Jurkat, Clone E6-1 (cell line): ENCODE results near the gene DNAH11.
"Not testable (repeated sequence)": the region's sequence is repeated elsewhere in the genome, so short reads cannot be mapped to it uniquely, and the experiment has no call there.

Experiments used
- DNase-seq: peaks from one replicate; pipeline ENCODE4 v3.0.0-alpha.2; 2011; ENCODE audit warnings: low read depth, low spot score
- H3K4me3 ChIP-seq: 2 replicates; pipeline ENCODE4 v1.5.1; 2011; ENCODE audit warnings: mild to moderate bottlenecking, low read length, control low read depth, moderate library complexity

DNAH11 gene

DNA sequence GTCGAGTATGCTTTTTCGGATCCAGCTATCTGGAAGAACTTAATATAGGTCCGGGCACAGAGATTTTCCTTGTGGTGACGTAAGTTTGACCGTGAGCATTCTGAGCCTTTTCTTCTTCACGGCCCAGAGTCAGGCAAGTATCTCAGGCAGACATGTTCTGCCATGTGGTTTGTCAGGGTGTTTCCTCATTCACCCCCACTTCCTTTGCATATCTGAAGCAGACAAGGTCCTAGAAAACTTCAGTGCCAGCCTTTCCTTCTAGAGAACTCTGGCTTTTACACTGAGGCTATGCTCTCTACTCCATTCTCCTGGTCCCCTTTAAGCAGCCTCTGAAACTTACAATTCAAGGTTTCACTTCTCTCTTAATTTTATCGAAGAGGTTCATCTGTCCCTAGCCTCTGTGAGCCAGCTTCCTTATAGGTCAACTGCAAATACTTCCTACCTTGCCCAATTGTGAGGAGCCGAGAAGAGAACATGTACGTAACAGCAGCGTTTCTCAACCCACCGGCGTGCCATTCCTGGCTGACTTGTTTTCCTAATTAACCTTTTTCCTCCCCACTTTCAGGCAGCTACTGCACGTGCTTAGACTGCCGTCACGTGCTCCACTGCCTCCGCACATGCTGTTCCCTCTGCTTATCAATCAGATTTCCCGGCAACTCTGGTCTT is 355.6 kb downstream of the DNAH11 start:
- DNase-seq = peak; percentile 40
- H3K4me3 ChIP-seq = no peak overlapping the region

DNA sequence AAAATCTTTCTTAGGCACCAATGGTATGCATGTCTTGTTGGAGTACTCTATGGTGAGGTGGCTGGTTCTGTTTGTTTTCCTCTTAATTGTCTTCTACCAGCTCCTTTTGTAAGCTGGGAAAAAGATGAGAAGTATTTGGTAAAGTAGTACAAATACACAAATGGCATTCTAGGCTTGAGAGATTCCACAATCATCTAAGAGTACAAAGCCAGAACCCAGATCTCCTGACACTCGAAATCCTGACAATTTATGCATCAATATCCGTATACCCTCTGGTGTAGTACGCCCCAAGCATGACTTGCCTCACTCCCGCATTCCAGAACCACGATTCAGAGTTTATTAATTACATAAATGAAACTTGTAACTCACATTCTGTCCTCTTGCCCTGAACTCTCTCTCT is 359.4 kb downstream of the DNAH11 start:
- DNase-seq = no peak

DNA sequence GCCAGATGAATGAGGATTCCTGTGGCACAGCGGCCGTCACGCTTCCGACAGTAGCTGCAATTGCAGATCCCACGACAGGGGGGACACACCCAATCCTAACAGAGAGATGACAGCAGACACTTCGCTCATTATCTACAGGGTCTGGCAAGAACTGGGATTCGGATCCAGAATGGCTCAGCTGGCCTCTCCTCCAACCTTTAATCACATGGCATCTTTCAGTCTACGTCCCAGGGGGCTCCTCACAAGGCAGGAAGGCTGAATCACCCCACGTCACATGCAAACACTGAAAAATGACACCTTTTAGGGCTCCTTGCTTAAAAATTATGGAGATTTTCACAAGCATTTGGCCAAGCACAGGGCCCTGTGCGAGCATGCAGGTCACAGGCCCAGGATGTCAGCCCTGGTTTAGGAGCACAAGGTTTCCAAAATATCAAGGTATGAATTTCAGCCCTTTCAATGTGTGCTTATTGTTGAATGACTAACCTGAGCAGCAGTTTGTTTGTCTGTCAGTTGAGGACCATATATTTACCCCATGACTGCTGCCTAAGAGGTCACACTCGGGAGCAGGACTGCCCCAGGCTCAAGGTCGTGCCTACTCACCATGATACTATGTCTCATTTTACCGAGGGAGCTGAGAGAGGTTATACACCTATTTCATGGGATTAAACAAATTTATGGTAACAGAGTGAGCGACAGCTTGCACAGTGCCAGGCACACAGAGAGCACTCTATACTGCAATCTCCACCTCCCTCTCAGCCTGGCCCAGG is 360.4 kb downstream of the DNAH11 start:
- H3K4me3 ChIP-seq = no peak overlapping the region
- DNase-seq = no peak

More for the DNA sequence above, 359.4 kb downstream of the DNAH11 start:
- no peak overlapping the region for H3K4me3 ChIP-seq

DNA sequence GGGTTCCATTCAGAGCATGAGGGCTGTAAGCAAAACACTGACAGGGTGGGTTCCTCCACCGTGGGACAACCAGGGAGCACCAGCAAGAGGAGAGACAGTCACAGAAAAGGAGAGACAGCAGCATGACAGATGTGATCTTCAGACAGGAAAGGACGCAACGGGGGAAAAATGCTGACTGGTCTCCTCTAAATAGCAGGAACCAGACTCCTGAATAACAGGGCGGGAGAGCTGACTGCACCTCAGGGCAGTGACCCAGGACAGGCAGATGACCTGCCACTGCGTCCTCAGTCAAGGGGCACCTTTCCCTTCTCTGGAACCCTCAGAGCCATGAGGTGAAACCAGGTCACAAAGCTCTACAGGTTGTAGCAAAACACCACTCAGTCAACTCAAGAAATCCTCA is 365.9 kb downstream of the DNAH11 start:
- no peak for DNase-seq
- no peak overlapping the region for H3K4me3 ChIP-seq

DNA sequence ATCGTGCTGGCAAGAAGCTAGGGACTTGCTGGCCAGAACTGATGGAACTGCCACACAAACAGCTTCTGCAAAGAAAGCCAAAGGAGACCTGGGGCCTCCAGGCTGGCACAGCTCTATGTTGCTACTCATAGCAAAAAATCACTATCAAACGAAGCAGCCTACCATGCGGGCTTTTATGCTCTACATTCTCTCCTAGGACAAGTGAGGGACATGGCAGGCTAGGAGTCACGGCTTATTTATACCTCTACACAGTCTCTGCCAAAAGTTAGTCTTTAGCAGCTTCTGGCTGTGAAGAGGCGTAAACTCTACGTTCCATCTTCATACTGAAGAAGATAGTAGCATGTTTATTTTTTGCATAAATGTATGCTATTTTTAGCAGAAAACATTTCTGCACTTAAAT is 367.4 kb downstream of the DNAH11 start:
- no peak overlapping the region for H3K4me3 ChIP-seq
- no peak for DNase-seq

DNA sequence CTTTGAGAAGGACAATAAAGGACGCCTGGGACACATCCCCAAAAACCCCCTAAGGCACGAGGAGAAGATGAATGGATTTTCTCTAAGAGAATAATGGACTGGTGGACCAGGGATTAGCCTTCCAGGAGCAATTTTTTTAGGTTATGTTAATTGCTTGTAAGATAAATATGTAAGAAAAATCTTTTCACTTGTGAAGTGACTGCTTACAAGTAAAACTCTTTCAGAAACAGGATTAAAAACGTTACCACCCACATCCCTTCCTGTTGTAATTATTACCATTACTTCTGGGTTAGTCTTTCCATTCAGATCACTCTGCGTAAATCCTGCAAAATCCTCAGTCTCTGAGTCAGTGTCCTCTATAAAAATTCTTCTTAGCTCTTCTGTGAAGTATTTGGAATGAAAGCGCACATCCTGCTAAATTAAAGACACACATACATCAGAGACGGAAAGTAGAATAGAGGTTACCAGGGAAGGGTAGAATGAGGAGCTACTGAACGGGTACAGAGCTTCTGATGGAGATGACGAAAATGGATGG is 368.6 kb downstream of the DNAH11 start:
- DNase-seq = no peak
- H3K4me3 ChIP-seq = no peak overlapping the region

DNA sequence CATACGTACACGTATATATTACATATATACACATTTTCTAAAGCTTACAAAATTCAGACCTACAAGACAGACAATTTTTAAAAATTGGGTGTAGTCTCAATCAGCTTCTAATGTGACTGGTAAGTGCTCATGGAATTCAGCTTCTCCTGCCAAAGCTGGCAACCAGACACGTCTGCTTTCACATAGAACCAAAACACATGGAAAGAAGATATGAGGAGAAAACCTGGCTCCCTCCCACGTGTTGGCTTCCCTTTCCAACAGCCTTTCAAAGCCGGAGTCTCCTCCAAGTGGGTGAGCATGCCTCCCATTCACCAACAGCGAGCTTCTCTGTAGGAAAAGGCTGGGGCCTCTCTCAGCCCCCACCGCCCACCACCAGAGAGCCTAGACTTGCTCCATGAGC is 369.5 kb downstream of the DNAH11 start:
- no peak for DNase-seq
- no peak overlapping the region for H3K4me3 ChIP-seq

DNA sequence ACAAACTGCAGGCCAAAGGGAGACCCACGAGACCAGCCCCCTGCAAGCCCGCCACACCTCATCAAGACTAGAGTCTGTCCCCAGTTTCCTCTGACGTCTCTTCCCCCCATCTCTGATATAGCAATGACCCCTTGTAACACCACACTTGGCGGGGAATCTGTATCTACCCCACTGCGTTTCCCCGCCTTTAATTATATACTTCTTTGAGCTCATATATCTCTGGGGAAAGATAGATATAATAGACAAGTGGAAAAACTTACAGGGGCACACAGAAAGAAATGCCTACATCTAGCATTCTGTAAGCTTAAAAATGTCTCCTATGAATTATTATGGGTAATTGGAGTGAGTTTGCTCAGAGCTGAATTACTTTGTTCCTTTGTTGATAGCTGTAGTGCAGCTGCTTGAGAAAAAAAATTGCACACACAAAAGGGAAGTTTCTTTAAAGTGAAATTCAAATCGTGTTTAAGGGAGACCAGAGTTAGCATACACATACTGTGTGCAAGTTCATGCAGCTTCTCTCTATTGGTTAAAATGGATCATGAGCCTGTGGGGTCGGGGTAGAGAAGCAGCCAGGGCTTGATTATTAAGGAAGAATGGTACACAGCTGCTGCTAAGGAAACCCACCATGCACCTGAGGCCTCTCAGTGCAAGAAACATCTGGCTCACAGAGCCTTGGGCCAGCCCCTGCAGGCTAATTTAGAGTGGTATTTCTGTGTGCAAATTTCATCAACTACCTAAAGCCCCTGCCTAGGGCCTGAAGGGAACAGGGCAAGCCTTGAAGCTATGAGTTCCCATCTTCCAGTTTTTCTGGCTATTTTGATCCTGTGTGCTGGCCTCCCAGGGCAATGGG is 370.3 kb downstream of the DNAH11 start:
- DNase-seq = no peak
- H3K4me3 ChIP-seq = no peak overlapping the region

DNA sequence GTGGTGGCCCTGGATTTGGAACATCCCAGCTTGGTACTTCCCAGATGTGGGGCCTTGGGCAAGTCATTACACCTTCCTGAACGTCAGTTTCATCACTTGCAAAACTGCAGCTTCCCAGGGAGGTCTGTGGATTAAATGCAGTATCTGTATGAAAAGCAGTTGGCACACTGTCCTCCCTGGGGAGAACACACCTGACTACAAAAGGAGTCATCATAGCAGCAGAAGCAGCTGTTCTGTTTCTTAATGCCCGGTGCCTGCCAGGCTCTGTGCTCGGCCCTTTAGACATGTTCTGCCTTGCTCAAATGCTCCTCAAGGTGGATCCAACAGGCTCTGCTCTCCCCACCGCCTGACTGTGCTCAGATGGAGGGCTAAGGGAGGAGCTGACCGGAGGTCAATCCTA is 371.8 kb downstream of the DNAH11 start:
- no peak overlapping the region for H3K4me3 ChIP-seq
- DNase-seq = no peak

DNA sequence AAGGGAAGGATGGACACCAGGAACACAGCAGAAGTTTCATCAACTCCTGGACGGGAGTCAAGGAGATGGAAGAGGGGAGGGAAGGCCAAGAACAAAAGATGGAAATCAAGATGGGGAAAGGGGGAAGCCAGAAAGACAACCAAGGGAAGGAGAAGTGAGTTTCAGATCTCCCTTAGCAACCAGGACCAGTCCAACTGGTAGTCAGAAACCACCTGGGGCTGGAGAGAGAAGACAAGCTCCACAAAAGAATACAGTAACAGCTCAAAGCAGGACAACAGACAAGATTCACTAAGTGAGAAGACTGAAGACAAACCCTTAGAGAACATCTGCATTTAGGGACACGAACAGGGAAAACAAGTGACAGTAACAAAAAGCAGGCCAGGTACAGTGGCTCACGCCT is 372.3 kb downstream of the DNAH11 start:
- no peak for DNase-seq
- no peak overlapping the region for H3K4me3 ChIP-seq

DNA sequence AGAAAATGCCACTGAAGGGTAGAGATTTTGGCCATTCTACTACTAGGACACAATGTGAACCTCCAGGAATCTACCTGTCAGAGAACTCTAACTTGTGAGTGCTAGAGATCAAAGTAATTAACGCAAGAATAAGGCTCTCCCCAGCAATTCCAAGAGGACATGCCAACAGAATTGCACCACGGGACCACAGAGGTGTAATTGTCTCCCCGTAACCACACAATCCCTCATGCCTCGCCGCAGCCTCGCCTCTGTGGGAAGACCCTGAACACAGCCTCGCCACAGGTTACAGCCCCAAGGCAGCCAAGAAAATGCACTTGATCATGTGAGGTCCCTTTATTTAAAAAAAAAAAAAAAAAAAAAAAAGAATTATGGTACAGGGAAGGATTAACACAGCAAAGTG is 373.3 kb downstream of the DNAH11 start:
- H3K4me3 ChIP-seq = no peak overlapping the region
- no peak for DNase-seq

DNA sequence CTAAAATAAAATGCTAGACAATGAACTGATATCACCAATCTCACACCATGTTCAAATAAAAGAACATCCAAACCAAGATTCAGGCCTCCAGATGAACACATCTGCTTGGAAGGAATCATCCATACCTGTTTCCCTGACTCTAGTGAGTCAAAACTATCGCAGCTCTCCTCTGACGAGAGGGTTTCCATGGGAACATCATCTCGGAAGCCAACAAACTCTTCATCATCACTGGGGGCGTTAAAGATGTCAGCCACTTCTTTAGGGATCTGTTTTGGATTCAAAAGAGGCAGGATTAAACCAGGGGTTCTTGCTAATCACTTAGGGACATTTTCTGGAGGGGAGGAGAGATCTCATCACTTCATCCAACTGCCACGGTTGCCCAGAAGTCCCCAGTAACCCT is 373.8 kb downstream of the DNAH11 start:
- H3K4me3 ChIP-seq = no peak overlapping the region
- DNase-seq = no peak

DNA sequence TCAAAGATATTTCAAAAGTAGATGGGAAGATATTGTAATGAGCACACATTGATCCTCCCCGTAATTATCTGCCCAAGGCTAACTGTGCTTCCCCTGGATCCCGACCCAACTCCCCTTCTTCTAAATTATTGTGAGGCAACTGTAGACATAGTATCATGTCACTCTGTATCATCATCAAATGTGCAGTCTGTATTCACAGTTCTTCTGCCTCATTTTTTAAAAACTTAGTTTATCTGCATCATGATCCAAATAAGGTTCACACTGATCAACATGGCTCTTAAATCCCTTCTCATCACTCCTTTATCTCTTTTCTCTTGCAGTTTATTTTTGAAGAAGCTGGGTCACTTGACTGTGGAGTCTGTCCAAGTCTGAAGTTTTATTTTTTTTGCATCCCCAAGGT is 375.4 kb downstream of the DNAH11 start:
- H3K4me3 ChIP-seq = no peak overlapping the region
- DNase-seq = no peak

DNA sequence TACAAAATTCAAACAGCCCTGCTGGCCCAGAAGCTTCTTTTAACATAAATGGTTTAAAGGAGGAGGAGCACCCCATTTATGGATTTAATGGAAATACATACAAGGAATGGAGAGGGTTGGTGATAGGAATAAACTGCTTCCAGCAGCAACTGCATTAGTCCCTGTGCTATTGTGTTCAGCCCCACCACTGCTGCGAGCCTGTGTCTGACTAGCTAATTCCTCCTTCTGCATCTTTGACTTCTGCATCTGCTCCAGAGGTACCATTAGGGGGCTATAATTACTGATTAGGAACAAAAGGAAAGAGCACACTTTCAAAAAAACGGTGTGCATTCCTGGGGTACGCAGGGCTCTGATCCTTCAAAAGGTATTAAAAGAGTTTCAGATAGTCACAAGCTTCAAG is 378.1 kb downstream of the DNAH11 start:
- DNase-seq = no peak
- no peak overlapping the region for H3K4me3 ChIP-seq

DNA sequence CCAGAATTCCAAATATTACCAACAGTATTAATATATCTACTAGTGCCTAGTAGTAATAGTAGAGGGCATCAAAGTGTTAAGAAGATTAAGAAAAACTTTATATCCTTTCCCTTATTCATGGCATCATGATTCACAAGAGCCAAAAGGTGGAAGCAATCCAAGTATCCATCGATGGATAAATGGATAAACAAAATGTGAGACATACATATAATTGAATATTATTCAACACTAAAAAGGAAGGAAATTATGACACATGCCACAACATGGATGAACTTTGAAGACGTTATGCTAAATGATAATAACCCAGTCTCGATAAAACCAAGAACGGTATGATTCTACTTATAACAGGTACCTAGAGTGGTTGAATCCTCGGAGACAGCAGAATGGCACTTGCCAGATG is 379.8 kb downstream of the DNAH11 start:
- DNase-seq = no peak
- no peak overlapping the region for H3K4me3 ChIP-seq

DNA sequence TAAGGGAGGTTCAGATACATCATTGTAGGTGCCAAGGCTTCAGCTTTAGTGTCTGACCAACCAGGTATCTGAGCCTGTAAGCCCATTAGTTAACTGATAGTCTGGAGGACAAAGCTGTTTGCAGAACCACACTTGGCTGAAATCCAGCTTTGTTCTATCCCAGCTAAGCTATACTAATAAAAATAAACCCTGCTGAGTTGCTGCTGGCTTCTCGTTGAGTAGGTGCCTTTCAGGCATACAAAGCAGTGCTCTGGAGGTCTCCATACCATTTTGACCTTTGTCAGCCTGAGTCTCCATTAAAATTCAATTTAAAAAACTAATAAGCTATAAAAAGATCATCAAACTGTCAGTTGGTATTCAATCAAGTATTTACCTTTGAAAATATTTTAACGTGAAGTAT is 380.8 kb downstream of the DNAH11 start:
- DNase-seq = no peak
- H3K4me3 ChIP-seq = no peak overlapping the region

DNA sequence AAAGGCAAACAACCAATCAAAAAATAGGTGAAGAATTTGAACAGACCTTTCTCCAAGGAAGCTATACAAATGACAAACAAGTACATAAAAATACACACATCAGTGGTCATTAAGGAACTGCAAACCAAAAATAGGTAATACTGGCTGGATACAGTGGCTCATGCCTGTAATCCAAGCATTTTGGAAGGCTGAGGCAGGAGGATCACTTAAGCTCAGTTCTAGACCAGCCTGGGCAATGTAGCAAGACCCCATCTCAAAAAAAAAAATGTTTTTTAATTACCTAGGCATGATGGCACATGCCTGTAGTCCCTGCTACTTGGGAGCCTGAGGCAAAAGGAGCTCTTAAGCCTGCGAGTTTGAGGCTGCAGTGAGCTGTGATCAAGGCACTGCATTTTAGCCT is 383.6 kb downstream of the DNAH11 start:
- no peak overlapping the region for H3K4me3 ChIP-seq
- DNase-seq = no peak

DNA sequence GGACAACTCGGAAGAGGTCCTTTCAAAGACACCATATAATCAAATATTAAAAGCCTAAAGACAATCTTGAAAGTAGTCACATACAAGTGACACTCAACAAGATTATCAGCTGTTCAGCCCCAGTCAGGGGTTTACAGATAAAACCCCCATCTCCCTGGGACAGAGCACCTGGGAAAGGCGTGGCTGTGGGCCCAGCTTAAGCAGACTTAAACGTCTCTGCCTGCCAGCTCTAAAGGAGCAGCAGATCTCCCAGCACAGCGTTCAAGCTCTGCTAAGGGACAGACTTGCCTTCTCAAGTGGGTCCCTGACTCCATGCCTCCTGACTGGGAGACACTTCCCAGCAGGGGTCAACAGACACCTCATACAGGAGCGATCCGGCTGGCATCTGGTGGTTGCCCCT is 384.9 kb downstream of the DNAH11 start:
- no peak for DNase-seq
- H3K4me3 ChIP-seq = no peak overlapping the region

DNA sequence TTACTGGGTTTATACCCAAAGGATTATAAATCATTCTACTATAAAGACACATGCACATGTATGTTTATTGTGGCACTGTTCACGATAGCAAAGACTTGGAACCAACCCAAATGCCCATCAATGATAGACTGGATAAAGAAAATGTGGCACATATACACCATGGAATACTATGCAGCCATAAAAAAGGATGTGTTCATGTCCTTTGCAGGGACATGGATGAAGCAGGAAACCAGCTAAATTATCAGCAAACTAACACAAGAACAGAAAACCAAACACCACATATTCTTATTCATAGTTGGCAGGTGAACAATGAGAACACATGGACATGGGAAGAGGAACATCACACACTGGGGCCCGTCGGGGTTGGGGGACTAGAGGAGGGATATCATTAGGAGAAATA is 390.5 kb downstream of the DNAH11 start:
- DNase-seq, H3K4me3 ChIP-seq: not testable (repeated sequence)

DNA sequence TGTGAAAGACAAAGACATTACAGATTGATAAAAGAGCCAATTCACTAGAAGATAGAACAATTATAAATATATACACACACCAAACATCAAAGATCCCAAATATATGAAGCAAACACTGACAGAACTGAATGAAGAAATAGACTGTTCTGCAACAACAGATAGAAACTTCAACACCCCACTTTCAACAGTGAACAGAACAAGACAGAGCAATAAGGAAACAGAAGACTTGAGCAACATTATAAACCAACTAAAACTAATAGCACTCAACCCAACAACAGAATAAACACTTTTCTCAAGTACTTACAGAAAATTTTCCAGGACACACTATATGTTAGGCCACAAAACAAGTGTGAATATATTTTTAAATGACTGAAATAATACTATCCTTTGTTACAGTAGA is 392.0 kb downstream of the DNAH11 start:
- no peak overlapping the region for H3K4me3 ChIP-seq
- DNase-seq = no peak
